ENCODE data around the gene ELAC2.

The ELAC2 gene

GRCh38 chr17:12967962-12968361, 49.9 kb downstream of the ELAC2 start:
- H2BK15ac ChIP-seq (ENCODE audit: low read length), result no peak overlapping the region
- no peak overlapping the region for H3K23ac ChIP-seq (ENCODE audit: low read depth, low read length, poor library complexity)
- WGBS, 2 donors (ENCODE audit: extremely low coverage in 2 of 2, insufficient read length in 2 of 2, insufficient replicate concordance in 1 of 2), result no CpG with 5 or more reads among the region's 11 CpGs
- H2BK120ac ChIP-seq (ENCODE audit: low read depth, low read length), result no peak overlapping the region
- H3K27ac ChIP-seq (replicated peaks; ENCODE audit: low read length), result no peak overlapping the region
- no peaks in the 10 kb centered on the region for H3K79me1 ChIP-seq (ENCODE audit: low read depth, low read length)
- no peak overlapping the region for H3K9ac ChIP-seq (ENCODE audit: low read depth, low read length, poor library complexity)
- no peaks in the 10 kb centered on the region for H3K4me1 ChIP-seq (ENCODE audit: control insufficient read depth in 2 of 2, insufficient read depth in 1 of 2, low read depth in 1 of 2, low read length in 2 of 2)
- no peak overlapping the region for H3K4me2 ChIP-seq (ENCODE audit: insufficient read depth, low read length, poor library complexity, severe bottlenecking)
- H2AK5ac ChIP-seq (ENCODE audit: low read depth, low read length), result no peak overlapping the region
- no peak overlapping the region for H3K4me3 ChIP-seq (ENCODE audit: low read length in 2 of 2)
- peaks cover 0 to 12% (median 2%) of the 10 kb centered on the region in 3 experiments for H3K27me3 ChIP-seq (ENCODE audit: control insufficient read depth in 3 of 3, insufficient read depth in 3 of 3, low read depth in 1 of 3, low read length in 3 of 3)
- no peak overlapping the region for H4K91ac ChIP-seq (ENCODE audit: low read depth, low read length, poor library complexity)
- H3K36me3 ChIP-seq (replicated peaks in 1 of 2; ENCODE audit: control insufficient read depth in 2 of 2, insufficient read depth in 2 of 2, low read length in 2 of 2), result peaks cover 0 to 2% of the 10 kb centered on the region in 2 donors
- H3K18ac ChIP-seq (ENCODE audit: low read length), result no peak overlapping the region
- H4K8ac ChIP-seq (ENCODE audit: low read depth, low read length), result no peak overlapping the region
- no peak overlapping the region for H3K14ac ChIP-seq (ENCODE audit: low read length)
- H2BK5ac ChIP-seq (ENCODE audit: low read length), result no peak overlapping the region
- no peak overlapping the region for H2BK12ac ChIP-seq (ENCODE audit: low read length)
- DNase-seq (ENCODE audit: low spot score), result no peak
- no peak overlapping the region for H2AFZ ChIP-seq (ENCODE audit: low read length)
- peaks cover 0 to 2% of the 10 kb centered on the region in 2 donors for H3K9me3 ChIP-seq (replicated peaks in 1 of 2; ENCODE audit: control insufficient read depth in 2 of 2, insufficient read depth in 1 of 2, low read depth in 1 of 2, low read length in 2 of 2)
- no peak overlapping the region for H3K4ac ChIP-seq (ENCODE audit: low read length)

DNA sequence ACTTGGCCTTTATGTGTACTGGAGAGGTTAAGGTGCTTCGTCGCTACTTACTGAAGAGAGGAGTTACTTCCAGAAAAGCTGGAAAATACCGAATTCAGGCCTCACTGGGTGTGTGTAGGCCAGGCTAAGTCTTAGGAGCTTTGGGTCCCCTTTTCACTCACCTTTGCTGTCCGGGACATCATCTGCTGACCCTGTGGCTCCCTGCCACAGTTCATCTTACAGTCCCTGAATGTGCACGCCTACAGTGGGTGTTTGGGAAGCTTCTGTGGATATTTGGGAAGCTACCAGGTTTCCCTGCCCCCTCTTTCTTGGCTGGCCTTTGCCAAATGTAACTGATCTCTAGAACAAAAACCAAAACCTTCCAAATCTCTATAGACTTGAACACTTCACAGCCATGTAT, 51.4 kb downstream of the ELAC2 start:
- Histone ChIP-seq H3K18ac (ENCODE audit: low read length) (no peak overlapping the region), H3K27me3 (ENCODE audit: control insufficient read depth in 3 of 3, insufficient read depth in 3 of 3, low read depth in 1 of 3, low read length in 3 of 3) (peaks cover 0 to 5% (median 2%) of the 10 kb centered on the region in 3 experiments), H3K9me3 (replicated peaks in 1 of 2; ENCODE audit: control insufficient read depth in 2 of 2, insufficient read depth in 1 of 2, low read depth in 1 of 2, low read length in 2 of 2) (peaks cover 0 to 2% of the 10 kb centered on the region in 2 donors), H3K27ac (replicated peaks; ENCODE audit: low read length) (no peak overlapping the region), H2BK5ac (ENCODE audit: low read length) (no peak overlapping the region), H3K14ac (ENCODE audit: low read length) (no peak overlapping the region), H3K9ac (ENCODE audit: low read depth, low read length, poor library complexity) (no peak overlapping the region), H3K4me2 (ENCODE audit: insufficient read depth, low read length, poor library complexity, severe bottlenecking) (no peak overlapping the region), H2BK12ac (ENCODE audit: low read length) (no peak overlapping the region), H3K4me1 (ENCODE audit: control insufficient read depth in 2 of 2, insufficient read depth in 1 of 2, low read depth in 1 of 2, low read length in 2 of 2) (no peaks in the 10 kb centered on the region), H3K4me3 (ENCODE audit: low read length in 2 of 2) (no peak overlapping the region), H3K23ac (ENCODE audit: low read depth, low read length, poor library complexity) (no peak overlapping the region), H3K4ac (ENCODE audit: low read length) (no peak overlapping the region), H2BK15ac (ENCODE audit: low read length) (no peak overlapping the region), H2AFZ (ENCODE audit: low read length) (no peak overlapping the region), H2BK120ac (ENCODE audit: low read depth, low read length) (no peak overlapping the region), H4K91ac (ENCODE audit: low read depth, low read length, poor library complexity) (no peak overlapping the region), H3K79me1 (ENCODE audit: low read depth, low read length) (no peaks in the 10 kb centered on the region), H3K36me3 (replicated peaks in 1 of 2; ENCODE audit: control insufficient read depth in 2 of 2, insufficient read depth in 2 of 2, low read length in 2 of 2) (peaks cover 0 to 2% of the 10 kb centered on the region in 2 donors), H2AK5ac (ENCODE audit: low read depth, low read length) (no peak overlapping the region), H4K8ac (ENCODE audit: low read depth, low read length) (no peak overlapping the region)
- no CpG with 5 or more reads among the region's 5 CpGs for WGBS, 2 donors (ENCODE audit: extremely low coverage in 2 of 2, insufficient read length in 2 of 2, insufficient replicate concordance in 1 of 2)
- no peak for DNase-seq (ENCODE audit: low spot score)

GRCh38 chr17:12965988-12966387, 51.8 kb downstream of the ELAC2 start:
- no peak overlapping the region for H3K27ac ChIP-seq (replicated peaks; ENCODE audit: low read length)
- H2BK12ac ChIP-seq (ENCODE audit: low read length), result no peak overlapping the region
- H3K27me3 ChIP-seq (ENCODE audit: control insufficient read depth in 3 of 3, insufficient read depth in 3 of 3, low read depth in 1 of 3, low read length in 3 of 3), result peaks cover 0 to 1% (median under 1%) of the 10 kb centered on the region in 3 experiments
- H3K36me3 ChIP-seq (replicated peaks in 1 of 2; ENCODE audit: control insufficient read depth in 2 of 2, insufficient read depth in 2 of 2, low read length in 2 of 2), result peaks cover 0 to 2% of the 10 kb centered on the region in 2 donors
- H2BK5ac ChIP-seq (ENCODE audit: low read length), result no peak overlapping the region
- no peak for DNase-seq (ENCODE audit: low spot score)
- no peak overlapping the region for H4K8ac ChIP-seq (ENCODE audit: low read depth, low read length)
- no peak overlapping the region for H3K4me2 ChIP-seq (ENCODE audit: insufficient read depth, low read length, poor library complexity, severe bottlenecking)
- H2AFZ ChIP-seq (ENCODE audit: low read length), result no peak overlapping the region
- H3K9me3 ChIP-seq (replicated peaks in 1 of 2; ENCODE audit: control insufficient read depth in 2 of 2, insufficient read depth in 1 of 2, low read depth in 1 of 2, low read length in 2 of 2), result peaks cover 0 to 2% of the 10 kb centered on the region in 2 donors
- no peaks in the 10 kb centered on the region for H3K4me1 ChIP-seq (ENCODE audit: control insufficient read depth in 2 of 2, insufficient read depth in 1 of 2, low read depth in 1 of 2, low read length in 2 of 2)
- no CpG with 5 or more reads among the region's 3 CpGs for WGBS, 2 donors (ENCODE audit: extremely low coverage in 2 of 2, insufficient read length in 2 of 2, insufficient replicate concordance in 1 of 2)
- H3K23ac ChIP-seq (ENCODE audit: low read depth, low read length, poor library complexity), result no peak overlapping the region
- no peak overlapping the region for H2BK15ac ChIP-seq (ENCODE audit: low read length)
- no peak overlapping the region for H4K91ac ChIP-seq (ENCODE audit: low read depth, low read length, poor library complexity)
- no peak overlapping the region for H2AK5ac ChIP-seq (ENCODE audit: low read depth, low read length)
- H3K14ac ChIP-seq (ENCODE audit: low read length), result no peak overlapping the region
- H3K4ac ChIP-seq (ENCODE audit: low read length), result no peak overlapping the region
- no peak overlapping the region for H2BK120ac ChIP-seq (ENCODE audit: low read depth, low read length)
- H3K4me3 ChIP-seq (ENCODE audit: low read length in 2 of 2), result no peak overlapping the region
- no peak overlapping the region for H3K18ac ChIP-seq (ENCODE audit: low read length)
- H3K9ac ChIP-seq (ENCODE audit: low read depth, low read length, poor library complexity), result no peak overlapping the region
- H3K79me1 ChIP-seq (ENCODE audit: low read depth, low read length), result no peaks in the 10 kb centered on the region

DNA sequence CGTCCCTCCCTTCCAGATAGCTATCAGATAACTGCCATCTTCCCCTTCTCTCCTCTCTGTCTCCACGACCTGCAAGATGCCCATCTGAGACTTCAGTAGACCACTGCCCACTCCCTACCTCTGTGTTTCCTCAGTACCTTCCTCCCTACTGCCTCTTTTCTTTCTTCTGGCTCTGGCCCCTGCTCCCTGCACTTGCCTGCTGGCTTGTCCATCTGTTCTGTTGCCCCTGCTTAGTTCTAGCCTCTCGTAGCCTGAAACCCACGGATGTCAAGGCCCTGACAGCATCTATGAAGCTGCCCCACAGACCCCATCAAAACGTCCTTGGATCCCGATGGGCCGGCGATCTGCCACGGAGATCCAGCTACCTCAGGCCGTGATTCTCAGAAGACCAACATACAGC, 53.0 kb downstream of the ELAC2 start:
- Histone ChIP-seq H4K8ac (ENCODE audit: low read depth, low read length) (no peak overlapping the region), H3K9me3 (replicated peaks in 1 of 2; ENCODE audit: control insufficient read depth in 2 of 2, insufficient read depth in 1 of 2, low read depth in 1 of 2, low read length in 2 of 2) (peaks cover 0 to 2% of the 10 kb centered on the region in 2 donors), H3K27me3 (ENCODE audit: control insufficient read depth in 3 of 3, insufficient read depth in 3 of 3, low read depth in 1 of 3, low read length in 3 of 3) (no peaks in the 10 kb centered on the region), H2BK120ac (ENCODE audit: low read depth, low read length) (no peak overlapping the region), H2BK5ac (ENCODE audit: low read length) (no peak overlapping the region), H2AK5ac (ENCODE audit: low read depth, low read length) (no peak overlapping the region), H3K23ac (ENCODE audit: low read depth, low read length, poor library complexity) (no peak overlapping the region), H3K4ac (ENCODE audit: low read length) (no peak overlapping the region), H3K18ac (ENCODE audit: low read length) (no peak overlapping the region), H3K14ac (ENCODE audit: low read length) (no peak overlapping the region), H3K27ac (replicated peaks; ENCODE audit: low read length) (no peak overlapping the region), H3K9ac (ENCODE audit: low read depth, low read length, poor library complexity) (no peak overlapping the region), H3K4me3 (ENCODE audit: low read length in 2 of 2) (peak overlapping the region in 1 of 2 donors; percentile 16), H3K4me1 (ENCODE audit: control insufficient read depth in 2 of 2, insufficient read depth in 1 of 2, low read depth in 1 of 2, low read length in 2 of 2) (no peaks in the 10 kb centered on the region), H3K36me3 (replicated peaks in 1 of 2; ENCODE audit: control insufficient read depth in 2 of 2, insufficient read depth in 2 of 2, low read length in 2 of 2) (peaks cover 0 to 3% of the 10 kb centered on the region in 2 donors), H2BK12ac (ENCODE audit: low read length) (no peak overlapping the region), H2BK15ac (ENCODE audit: low read length) (no peak overlapping the region), H3K4me2 (ENCODE audit: insufficient read depth, low read length, poor library complexity, severe bottlenecking) (no peak overlapping the region), H3K79me1 (ENCODE audit: low read depth, low read length) (no peaks in the 10 kb centered on the region), H2AFZ (ENCODE audit: low read length) (no peak overlapping the region), H4K91ac (ENCODE audit: low read depth, low read length, poor library complexity) (no peak overlapping the region)
- DNase-seq (ENCODE audit: low spot score), result no peak
- WGBS, 2 donors (ENCODE audit: extremely low coverage in 2 of 2, insufficient read length in 2 of 2, insufficient replicate concordance in 1 of 2), result no CpG with 5 or more reads among the region's 10 CpGs

Measured in neuronal stem cell (in vitro differentiated cells).